HG02840 (cell line): Measurements from ENCODE around the gene EXD2.
"Not testable (repeated sequence)": the region's sequence is repeated elsewhere in the genome, so short reads cannot be mapped to it uniquely, and the experiment has no call there.

Experiments
- ATAC-seq: cut with Tn5 transposase; IDR thresholded peaks from one replicate; pipeline ENCODE4 v1.9.1; 2021; ENCODE audit warnings: mild to moderate bottlenecking, moderate library complexity, moderate number of reproducible peaks; ENCODE audit not compliant: unreplicated experiment, low FRiP score

The EXD2 gene, protein sequence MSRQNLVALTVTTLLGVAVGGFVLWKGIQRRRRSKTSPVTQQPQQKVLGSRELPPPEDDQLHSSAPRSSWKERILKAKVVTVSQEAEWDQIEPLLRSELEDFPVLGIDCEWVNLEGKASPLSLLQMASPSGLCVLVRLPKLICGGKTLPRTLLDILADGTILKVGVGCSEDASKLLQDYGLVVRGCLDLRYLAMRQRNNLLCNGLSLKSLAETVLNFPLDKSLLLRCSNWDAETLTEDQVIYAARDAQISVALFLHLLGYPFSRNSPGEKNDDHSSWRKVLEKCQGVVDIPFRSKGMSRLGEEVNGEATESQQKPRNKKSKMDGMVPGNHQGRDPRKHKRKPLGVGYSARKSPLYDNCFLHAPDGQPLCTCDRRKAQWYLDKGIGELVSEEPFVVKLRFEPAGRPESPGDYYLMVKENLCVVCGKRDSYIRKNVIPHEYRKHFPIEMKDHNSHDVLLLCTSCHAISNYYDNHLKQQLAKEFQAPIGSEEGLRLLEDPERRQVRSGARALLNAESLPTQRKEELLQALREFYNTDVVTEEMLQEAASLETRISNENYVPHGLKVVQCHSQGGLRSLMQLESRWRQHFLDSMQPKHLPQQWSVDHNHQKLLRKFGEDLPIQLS

DNA sequence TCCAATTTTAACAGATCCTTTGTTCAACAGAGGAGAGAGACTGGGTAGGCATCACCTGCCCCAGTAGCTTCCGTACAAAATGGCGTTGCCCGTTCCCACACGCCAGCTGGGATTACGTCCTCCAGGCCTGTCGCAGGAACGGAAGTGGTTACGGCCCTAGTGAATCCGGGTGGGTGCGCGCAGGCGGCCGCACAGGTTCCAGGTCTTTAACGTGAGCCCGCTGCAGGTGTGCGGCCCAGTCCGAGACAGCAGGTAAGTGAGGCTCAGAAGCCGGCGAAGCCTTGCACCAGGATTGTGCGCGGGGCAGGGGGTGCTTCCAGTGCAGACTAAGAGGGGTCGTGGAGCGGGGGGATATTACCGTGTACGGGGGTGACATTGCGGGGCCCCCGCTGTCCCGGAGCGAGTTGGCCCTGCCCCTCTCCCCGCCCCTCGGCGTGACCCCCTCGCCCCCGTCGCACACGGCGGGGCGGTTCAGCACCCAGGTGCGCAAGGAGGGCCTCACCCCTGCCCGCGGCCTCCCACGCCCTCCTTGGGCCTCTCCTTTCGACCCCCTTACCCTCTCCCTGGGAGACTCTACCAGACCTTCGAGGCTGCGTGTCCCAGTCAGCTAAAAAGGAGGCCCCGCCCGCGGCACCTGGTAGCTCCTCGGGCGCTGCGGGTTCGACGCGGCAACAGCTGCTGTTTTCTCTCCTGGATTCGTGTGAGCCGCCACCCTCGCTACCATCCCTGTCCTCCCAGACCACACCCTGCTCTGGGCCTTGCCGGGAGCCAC lies at the start of gene EXD2:
EXD2 (plus strand) TSS at position 159 of the 772 bp plus-strand sequence. CDS start 17,973 bp downstream, outside the sequence.
- ATAC-seq, result peak; percentile 72

DNA sequence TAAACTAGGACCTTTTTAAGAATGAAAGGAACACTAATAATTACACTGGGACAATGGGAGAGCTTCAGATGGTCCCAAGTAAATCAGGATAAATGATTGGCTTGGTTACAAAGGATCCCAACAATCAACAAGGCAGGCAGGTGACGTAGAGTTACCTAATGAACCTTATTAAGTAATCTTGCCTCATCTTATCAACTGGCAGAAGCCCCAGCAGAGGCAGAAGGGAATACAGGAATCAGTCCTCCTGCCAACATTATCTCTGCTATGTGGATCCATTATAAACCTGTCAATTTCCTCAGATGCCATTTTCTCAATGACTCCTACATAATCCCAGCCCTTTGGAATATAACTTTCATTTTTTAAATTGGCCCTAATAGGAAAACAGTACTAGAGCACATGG lies 49.7 kb upstream of the EXD2 start:
- no peak for ATAC-seq

DNA sequence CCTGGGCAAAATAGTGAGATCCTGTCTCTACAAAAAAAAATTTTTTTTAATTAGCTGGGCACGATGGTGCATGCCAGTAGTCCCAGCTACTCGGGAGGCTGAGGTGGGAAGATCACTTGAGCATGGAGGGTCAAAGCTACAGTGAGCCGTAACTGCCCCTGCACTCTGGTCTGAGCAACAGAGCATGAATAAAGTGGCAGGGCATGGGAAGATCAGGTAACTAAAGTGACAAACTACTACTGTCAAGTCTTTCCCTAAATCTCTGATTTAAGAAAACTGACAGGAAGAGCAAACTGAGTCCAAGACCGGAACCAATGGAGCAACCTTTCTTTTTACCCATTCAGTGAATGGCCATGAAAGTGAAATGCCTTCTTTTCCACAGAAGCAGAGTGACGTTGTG lies 49.2 kb upstream of the EXD2 start:
- ATAC-seq, result no peak

DNA sequence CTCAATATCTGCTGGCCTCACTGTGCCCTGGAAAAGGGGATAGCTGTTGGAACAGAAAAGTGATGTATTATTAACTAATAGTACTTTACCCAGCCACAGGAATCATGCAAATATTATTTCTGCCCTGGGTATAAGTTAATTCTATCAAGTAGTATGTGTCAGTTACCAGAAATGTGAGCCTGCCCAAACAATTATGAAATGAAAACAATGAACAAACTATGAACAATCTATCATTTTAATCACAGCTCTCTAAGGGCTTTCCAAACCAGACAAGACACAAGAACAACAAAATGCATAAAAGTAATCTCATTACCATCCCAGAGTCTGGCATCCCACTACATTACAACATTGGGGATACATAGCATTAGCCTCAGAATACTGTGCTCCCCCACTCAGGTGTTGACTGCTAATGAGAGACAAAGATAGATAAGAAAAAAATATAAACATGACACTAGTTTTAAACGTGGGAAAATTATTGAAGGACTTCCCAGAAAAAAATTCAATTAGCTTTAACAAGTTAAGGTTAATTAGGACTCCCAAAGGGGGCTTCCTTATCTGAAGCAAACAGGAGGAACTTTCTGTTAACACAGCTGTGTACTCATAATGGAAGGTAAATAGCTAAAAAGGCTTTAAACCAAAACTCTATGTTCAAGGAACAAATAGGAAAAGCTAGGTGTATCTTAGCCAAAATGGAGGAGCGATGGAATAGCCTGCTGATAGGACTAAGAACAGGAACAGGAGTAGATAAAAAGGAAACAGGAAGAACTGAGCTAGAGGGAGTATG lies 41.6 kb upstream of the EXD2 start:
- ATAC-seq, result no peak

DNA sequence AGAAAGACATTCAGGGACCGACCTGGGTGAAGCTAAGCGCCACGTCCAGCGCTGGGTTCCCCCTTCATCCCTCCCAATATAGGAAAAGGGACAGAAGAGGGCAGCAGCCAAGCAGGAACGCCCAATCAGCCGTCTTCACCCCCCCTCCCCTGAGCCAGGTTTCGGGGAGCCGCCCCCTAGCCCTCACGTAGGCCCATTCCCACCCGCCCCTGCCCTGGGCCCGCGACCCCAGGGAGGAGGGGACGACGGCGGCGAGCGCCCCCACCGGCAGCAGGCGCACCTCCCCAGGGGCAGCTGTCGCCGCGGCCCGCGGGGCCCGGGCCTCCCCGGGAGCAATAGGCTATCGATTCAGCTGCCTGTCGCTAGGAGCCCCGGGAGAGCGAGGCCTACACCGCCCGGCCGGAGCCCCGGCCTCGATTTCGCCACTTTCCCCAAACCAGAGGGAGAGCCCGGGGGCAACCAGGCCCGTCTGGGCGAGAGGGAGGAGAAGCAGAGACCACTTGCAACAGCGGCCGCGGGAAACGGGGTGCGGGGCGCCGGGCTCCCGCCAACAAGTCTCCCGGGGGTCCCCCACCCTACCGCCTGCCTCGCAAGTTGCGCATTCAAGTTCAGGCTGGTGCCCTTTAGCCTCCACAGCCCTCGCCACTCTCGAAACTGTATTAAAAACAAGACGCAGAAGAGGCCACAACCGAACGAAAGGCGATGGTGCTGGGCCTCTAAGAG lies 39.7 kb upstream of the EXD2 start:
- ATAC-seq, result no peak

DNA sequence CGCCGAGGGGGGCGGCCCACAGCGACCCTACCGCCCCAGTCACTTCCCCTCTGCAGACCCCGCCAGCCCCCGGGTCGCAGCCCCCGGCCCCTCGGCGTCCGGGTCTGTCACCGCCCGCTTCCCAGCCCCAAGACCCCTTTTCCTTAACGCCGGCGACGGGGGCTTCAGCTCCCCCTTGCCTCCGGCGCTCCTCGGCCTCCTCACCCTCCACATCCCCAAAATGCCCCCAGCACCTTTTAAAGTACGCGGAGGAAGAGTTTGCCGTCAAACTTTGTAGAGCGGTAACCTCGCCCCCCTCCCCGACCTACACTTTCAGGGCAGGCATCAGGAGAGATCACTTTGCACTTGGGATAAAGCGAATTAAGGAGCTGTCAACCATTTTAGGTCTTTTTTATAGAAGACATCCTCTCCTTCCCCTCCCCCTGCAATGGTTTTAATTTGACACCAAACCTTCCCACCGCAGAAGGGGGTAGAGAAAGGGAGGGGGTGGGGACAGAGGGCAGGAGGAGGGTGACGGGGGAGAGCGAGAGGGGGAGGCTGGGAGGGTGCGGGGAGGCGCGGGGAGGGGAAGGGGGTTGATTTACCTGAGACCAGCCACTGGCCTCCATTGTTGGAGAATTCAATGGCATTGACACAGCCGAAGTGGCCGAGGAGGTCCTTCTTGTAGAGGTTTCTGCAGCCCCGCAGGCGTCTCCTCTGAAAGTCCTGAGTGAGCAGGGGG lies 39.0 kb upstream of the EXD2 start:
- no peak for ATAC-seq

DNA sequence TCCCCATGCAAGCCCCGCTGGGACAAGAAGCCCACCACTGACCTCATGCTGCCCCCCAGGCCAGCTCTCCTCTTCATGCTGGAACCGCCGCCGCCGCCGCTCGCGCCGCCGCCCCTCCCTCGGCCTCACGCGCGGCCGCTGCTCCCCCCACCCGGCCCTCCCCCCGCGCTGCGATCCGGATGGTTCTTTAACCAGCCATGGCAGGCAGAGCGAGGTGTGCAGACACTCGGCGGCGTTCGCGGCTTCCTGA lies 38.5 kb upstream of the EXD2 start, which contains the start of gene DCAF5:
DCAF5 (minus strand) TSS at position 218 of the 250 bp plus-strand sequence; CDS start at position 77, 141 bp downstream.
- no peak for ATAC-seq

DNA sequence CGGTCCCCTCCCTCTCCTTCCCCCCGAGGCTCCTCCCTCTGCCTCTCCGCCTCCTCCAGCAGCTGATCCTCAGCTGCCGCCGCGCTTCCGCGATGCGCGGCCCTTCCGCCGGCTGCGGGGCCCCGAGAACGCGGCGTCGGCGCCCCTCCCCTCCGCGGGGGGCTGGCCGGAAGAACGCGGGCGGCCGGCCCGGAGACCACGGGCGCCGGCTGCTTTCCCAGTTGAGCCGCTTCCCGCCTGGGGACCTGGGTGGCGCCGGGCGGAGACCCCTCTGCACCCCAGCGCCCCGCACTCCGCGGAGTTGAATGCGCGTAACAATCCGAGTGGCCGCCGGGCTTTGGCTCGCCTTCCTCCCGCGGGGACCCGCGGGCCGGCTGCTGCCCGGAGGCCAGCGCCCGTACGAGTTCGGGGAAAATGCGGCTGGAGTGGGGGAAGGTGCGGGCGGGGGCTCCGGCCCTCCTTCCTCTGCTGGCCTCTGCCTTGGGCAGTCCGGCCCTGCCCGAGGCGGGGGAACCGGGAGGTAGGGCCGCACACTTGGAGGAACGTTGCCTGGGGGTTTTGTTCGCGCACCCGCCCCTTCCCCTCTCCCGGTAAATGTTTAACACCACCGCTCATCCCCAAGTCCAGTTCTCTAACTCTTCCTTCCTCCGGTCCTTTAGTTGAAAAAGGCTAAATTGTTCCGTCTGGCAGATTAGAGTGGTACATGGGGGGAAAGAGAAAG lies 38.0 kb upstream of the EXD2 start:
- peak; percentile 83 for ATAC-seq

DNA sequence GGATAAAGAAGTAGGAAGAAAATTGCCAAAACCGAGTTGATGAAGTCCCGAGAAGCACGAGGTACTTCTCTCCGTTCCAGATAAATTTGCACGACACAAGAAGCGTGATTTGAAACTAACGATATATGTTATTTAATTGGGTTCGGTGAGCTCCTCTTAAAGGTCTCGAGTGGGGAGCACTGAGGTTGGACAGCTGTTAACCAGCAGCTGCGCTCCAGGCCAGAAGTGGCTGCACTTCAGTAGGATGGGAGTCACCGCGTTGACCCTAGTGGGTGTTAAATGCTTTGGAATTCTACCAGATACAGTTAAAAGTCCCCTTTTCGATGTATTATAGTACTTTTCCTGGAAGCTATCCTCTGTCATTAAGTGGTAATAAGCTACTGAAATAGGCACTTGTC lies 37.4 kb upstream of the EXD2 start:
- ATAC-seq, result no peak

DNA sequence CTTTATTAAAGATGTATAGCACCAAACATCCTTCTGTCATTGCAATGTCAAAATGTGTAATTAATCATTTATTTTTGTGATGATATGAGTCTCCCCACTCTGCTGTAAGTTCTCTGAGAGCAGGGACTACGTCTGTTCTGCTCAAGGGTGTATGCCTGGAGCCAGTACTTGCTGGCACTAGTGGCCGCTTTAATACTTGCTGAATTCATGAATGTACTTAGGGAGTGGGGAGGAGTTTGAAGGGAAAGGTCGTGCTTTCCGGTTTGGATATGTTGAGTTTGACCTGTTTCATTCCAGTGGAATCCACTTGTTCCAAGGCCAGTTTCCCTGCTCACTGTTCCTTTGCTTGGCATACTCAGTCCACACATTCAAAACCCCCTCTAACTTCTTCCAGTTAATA lies 36.5 kb upstream of the EXD2 start:
- ATAC-seq, result no peak

DNA sequence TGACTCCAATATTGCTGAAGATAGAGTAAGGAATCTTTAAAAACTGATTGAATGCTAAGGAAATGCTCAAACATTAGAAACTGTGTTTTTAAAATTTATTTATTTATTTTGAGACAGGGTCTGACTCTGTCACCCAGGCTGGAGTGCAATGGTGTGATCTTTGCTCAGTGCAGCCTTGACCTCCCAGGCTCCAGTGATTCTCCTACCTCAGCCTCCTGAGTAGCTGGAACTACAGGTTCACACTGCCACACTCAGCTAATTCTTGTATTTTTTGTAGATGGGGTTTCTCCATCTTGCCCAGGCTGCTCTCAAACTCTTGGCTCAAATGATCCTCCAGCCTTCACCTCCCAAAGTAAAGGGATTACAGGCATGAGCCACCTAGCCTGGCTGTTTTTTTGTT lies 35.1 kb upstream of the EXD2 start:
- ATAC-seq, result no peak

DNA sequence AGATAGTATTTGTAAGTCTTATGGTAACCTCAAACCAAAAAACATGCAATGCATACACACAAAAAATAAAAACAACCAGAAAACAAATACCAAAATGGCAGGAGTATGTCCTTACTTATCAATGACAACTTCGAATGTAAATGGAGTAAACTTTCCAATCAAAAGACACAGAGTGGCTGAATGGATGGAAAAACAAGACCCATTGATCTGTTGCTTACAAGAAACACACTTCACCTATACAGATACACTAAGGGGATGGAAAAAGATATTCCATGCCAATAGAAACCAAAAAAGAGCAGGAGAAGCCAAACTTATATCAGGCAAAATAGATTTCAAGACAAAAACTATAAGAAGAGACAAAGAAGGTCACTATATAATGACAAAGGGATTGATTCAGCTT lies 29.7 kb upstream of the EXD2 start:
- ATAC-seq, result no peak

DNA sequence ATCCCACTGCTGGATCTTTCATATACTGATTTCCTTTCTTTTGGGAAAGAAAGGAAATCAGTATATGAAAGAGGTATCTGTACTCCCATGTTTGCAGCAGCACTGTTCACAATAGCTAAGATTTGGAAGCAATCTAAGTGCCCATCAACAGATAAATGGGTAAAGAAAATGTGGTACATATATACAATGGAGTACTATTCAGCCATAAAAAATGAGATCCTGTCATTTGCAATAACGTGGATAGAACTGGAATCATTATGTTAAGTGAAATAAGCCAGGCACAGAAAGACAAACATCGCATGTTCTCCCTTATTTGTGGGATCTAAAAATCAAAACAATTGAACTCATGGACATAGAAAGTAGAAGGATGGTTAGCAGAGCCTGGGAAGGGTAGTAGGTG lies 25.5 kb upstream of the EXD2 start:
- not testable (repeated sequence) for ATAC-seq

DNA sequence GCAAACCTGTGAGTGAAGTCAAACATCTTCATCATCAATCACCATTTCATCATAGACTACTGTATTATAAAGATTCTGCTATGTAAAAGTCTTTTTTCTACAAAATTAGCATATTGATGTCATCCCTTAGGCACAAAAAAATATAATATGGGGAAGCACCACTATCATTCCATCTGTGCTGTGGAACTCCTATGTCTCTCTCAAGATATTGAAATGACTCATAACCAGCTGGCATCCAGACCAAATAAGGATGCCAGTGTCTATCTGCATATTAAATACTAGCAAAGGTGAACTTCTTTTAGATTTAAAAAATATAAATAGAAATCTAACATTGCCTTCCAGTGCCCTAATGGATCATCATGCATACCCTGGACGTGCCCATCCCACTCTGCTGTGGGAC lies 20.5 kb upstream of the EXD2 start:
- ATAC-seq, result no peak

DNA sequence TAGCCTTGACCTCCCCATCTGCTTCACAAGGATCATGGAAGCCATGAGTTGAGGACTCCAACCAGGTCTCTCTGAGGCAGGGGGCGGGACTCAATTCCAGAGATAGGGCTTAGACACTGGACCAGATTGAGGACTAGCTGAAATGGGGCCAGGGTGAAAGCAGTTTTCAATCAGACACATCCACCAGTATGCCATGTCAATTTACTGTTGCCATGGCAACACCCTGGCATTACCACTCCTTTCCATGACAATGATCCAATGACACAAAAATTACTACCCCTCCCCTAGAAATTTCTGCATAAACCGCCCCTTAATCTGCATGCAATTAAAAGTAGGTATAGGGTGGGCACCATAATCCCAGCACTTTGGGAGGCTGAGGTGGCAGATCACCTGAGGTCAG lies 19.7 kb upstream of the EXD2 start:
- ATAC-seq, result no peak

DNA sequence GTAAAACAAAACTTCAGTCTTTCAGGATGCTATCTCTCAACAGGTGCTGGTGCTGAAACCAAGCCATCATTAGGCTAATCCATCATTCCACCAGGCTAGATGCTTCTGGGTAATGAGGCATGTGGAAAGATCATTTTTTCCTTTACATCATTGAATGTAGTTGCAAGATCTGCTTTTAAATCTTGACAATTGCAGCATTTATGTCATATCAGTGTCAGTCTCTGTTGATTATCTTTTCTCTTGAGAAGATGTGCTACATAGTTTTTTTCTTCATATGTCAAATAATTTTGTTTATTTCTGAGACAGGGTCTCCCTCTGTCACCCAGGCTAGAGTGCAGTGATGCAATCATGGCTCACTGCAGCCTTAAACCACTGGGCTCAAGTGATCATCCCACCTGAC lies 16.2 kb upstream of the EXD2 start:
- no peak for ATAC-seq

DNA sequence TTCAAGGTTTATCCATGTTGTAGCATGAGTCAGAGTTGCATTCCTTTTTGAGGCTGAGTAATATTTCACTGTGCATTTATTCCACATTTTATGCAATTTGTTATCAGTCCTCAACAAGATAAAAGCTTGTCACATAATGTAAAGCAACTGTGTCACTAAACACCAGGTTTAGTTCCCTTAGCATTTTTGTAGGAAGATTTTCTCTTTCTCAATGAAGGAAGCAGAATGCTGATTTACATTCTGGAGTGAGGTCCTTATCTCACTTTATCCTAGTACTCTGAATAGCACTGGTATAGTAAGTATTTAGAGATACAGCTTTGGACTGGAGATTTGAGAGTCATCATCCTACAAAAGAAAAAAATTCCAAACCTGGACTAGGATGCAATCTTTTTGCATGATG lies 9.8 kb upstream of the EXD2 start:
- no peak for ATAC-seq

DNA sequence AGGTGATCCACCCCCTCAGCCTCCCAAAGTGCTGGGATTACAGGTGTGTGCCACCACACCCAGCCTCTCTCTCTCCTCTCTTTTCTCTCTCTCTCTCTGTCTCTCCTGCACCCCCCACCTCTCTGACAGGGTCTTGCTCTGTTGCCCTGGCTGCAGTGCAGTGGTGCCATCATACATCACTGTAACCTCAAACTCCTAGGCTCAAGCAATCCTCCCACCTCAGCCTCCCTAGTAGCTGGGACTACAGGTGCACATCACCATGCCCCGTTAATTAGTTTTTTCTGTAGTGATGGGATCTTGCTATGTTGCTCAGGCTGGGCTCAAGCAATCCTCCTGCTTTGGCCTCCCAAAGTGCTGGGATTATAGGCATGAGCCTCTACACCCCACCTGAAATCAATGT lies 8.7 kb upstream of the EXD2 start:
- not testable (repeated sequence) for ATAC-seq

DNA sequence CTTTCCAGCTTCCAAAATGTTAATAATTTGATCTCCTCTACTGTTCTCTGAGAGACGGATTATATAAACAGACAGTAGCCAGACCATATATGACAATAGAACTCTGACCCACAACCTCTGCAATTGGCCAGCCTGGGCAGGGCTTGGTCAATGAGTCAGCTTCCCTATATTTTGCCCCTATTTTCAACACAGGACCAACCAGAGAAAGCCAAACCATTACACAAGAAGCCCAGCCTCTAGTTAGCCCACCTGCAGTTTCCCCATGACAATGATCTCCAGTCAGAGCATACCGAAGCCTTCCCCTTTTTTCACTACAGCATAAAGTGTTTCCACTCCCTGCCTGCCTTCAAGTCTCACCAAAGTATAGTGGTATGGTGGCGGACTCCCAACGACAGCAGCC lies 7.6 kb upstream of the EXD2 start:
- no peak for ATAC-seq
